Measurements from ENCODE around the gene GNA12. TPM values are rescaled to one million over a fixed set of nuclear protein-coding genes. Genes with fewer than 3 reads are reported as not detected.

Gene GNA12
- total and polyA plus RNA-seq, 9 of the 15 experiments (the other 6 are each of a cell fraction or from before 2014, with no cell fraction given) = 0.65 to 32.7 (median 9.6) TPM

GRCh38 chr7:2844153-2845033 lies at the start of gene GNA12 (continued):
- no peak for TF ChIP-seq SMARCA4 (IDR thresholded peaks at IDR 0.05)
- no peak for TF ChIP-seq MXD1 (CRISPR knock-in tag; IDR thresholded peaks at IDR 0.05; ENCODE audit: borderline replicate concordance, poor library complexity, severe bottlenecking)
- TF ChIP-seq ZNF140 (CRISPR knock-in tag; IDR thresholded peaks at IDR 0.05) = no peak
- TF ChIP-seq TARDBP (IDR thresholded peaks at IDR 0.05) = no peak
- TF ChIP-seq ZHX1 (conservative IDR thresholded peaks at IDR 0.05; ENCODE audit: low read length) = no peak
- TF ChIP-seq SRSF3 (IDR thresholded peaks at IDR 0.05; ENCODE audit: insufficient read depth, low read length) = no peak
- TF ChIP-seq NCOA4 (IDR thresholded peaks at IDR 0.05; ENCODE audit: partially characterized antibody) = no peak
- peak; percentile 80 for TF ChIP-seq CXXC5 (CRISPR knock-in tag; IDR thresholded peaks at IDR 0.05)
- no peak for TF ChIP-seq HMG20A (CRISPR knock-in tag; conservative IDR thresholded peaks at IDR 0.05)
- TF ChIP-seq POLR2A (conservative IDR thresholded peaks at IDR 0.05) = no peak
- no peak for TF ChIP-seq ZNF584 (CRISPR knock-in tag; IDR thresholded peaks at IDR 0.05; ENCODE audit: low read depth)
- TF ChIP-seq POU5F1 (IDR thresholded peaks at IDR 0.05; ENCODE audit: borderline replicate concordance, low read depth, low read length, partially characterized antibody) = no peak
- no peak for TF ChIP-seq THRAP3 (IDR thresholded peaks at IDR 0.05; ENCODE audit: borderline replicate concordance)
- TF ChIP-seq ATF1 (CRISPR knock-in tag; IDR thresholded peaks at IDR 0.05) = no peak
- TF ChIP-seq ATF1 (tag; IDR thresholded peaks at IDR 0.05) = peak; percentile 84
- TF ChIP-seq DMBX1 (CRISPR knock-in tag; IDR thresholded peaks at IDR 0.05; ENCODE audit: borderline replicate concordance) = no peak
- TF ChIP-seq ZBTB33 (CRISPR knock-in tag; IDR thresholded peaks at IDR 0.05) = no peak
- peak; percentile 58; the same call in 1 of the 2 replicates for TF ChIP-seq ZBTB9 (CRISPR knock-in tag; IDR thresholded peaks at IDR 0.05)
- TF ChIP-seq ZNF280A (IDR thresholded peaks at IDR 0.05; ENCODE audit: low read depth, partially characterized antibody) = no peak
- no peak for TF ChIP-seq SIN3A (IDR thresholded peaks at IDR 0.05; ENCODE audit: borderline replicate concordance in 2 of 2, control insufficient read depth in 1 of 2, low read depth in 2 of 2, low read length in 2 of 2)

Data from K562 (cell line).